Hypothalamus (tissue), 51 donors: Measurements from ENCODE around the gene EEF1E1.

Experiments used
- DNase-seq, 51 donors: peaks; one replicate each; lab custom pipeline; 2025; lab: John Stamatoyannopoulos, UW

EEF1E1 gene

GRCh38 chr6:8102122-8102958 lies at the start of gene EEF1E1:
EEF1E1 (minus strand) TSS chr6:8102548; CDS start chr6:8102521, 27 bp downstream.
- peak; percentile 44 to 98 (median 90) for DNase-seq

DNA sequence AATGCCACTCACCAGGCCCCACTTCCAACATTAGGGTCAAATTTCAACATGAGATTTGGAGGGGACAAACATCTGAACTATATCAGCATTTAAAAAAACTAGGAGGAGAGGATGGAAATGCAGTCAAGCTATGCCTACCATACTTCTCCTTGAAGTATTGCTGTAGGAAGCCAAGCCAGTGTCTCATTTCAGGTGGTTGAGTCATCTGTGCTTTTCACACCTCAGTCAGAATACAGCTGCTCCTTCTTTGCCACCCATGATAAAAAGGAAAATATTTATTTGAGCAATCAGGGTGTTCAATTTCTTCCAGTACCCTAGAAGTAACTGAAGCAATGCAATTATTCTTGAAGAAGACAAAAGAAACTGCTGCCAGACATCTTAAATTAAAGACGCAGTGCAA lies 47.0 kb upstream of the EEF1E1 start:
- DNase-seq = no peak

DNA sequence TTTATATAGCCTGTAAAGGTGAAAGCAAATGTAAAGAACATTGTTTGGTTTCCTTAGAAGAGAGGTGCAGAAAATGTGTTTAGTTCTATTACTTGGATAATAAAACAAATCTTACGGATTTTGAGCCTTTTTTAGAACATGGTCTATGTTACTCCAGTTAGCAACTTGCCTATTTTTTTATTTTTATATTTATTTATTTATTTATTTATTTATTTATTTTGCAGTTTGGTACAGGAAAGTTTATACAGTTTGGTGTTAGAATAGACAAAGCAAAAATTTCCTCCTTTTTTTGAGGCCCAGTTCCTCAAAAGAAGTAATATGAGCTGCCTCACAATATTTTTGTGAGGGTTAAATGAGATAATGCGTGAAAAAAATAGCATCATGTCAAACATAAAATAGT lies 41.6 kb upstream of the EEF1E1 start:
- no peak for DNase-seq

DNA sequence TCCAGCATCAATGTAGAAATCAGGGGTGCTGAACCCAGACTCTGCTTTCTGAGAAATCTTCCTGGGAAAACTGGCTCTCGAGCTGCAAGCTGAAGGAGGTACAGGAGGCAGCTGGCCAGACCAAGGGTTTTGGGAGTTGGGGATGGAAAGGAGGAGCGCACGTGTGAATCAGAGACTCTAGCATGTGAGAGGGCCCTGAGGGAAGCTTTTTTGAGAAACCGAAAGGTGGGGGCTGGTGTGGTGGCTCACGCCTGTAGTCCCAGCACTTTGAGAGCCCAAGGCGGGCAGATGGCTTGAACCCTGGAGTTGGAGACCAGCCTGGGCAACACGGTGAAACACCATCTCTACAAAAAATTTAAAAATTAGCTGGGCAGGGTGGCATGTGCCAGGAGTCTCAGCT lies 37.1 kb upstream of the EEF1E1 start:
- no peak for DNase-seq

DNA sequence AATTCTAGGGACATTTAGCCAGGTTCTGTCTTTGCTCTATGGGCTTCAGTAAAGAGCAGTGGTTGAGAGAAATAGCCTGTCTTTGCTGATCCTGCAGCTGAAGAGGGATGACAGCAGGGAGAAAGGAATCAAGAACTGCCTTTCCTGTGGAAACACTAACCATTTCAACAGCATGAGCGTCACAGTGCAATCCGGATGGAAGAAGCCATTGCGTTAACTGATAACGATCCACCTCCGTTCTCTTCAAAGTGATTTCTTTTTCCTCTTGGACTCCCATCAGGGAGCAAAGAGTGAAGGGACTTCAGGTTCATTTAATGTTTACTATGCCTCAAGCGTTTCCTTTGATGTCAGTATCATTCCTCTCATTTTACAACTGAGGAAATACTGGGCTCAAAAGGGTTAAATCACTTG lies 35.2 kb upstream of the EEF1E1 start:
- no peak for DNase-seq

DNA sequence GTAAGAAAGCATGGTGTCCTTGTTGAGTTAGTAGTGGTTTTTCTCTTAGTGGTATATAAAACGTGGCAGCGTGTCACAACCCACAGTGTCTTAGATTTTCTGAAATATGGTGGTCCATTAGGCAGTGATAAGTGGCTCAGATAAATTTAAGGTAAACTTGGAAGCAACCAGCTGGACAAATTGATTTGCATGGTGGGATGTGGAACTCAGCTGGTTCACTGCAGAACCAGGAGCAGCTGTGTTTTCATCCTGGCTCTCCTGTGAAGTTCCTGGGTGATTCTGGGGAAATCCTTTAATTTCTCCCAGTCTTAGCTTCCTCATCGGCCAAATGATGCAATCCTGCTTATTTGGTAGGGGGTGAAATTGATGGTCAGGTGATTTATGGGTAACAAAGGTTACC lies 32.9 kb upstream of the EEF1E1 start:
- no peak for DNase-seq

DNA sequence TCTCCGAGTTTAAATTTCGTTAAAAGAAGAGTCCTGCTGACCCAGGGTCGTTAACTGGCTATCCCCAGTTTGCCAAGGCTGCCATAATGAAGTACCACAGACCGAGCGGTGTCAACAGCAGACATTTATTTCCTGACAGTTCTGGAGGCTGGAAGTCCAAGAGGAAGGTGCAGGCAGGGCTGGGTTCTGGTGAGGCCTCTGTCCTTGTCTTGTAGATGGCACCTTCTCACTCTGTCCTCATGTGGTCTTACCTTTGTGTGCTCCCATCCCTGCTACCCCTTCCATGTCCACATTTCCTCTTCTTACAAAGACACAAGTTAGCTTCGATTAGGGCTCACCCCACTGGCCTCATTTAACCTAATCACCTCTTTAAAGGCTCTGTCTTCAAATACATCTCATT lies 29.8 kb upstream of the EEF1E1 start:
- DNase-seq = no peak

DNA sequence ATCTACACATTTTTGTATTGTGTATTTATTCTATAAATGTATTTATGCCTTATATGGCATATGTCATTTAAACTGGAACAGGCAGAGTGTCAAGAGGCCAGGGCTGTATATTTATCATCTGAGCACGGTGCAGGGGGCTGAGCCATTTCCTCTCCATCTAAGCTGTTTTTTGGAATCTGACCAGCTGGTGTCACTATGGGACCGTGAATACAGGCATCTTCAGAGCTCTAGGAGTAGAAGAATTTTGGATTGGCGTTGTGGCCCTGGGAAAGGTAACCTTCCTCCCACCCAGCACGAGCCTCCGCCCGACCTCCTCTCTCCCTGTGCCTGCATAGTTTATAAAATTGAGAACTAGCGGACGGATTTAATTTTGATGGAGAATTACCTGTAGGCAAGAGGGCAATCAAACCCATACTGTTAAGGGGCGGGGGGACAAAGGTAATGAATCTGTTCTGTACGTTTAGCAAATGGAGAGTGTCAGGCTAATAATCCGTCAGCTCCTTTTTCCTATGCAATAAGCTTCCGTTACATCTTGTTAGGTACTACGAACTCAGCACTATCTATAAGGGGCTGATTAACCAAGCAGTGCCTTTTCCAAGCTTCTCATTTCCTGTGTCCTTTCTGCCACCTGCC lies 29.0 kb upstream of the EEF1E1 start:
- peak in 26 of 51 donors; percentile 1 to 47 (median 19) for DNase-seq

GRCh38 chr6:8130399-8130798 lies 28.1 kb upstream of the EEF1E1 start:
- DNase-seq = no peak

DNA sequence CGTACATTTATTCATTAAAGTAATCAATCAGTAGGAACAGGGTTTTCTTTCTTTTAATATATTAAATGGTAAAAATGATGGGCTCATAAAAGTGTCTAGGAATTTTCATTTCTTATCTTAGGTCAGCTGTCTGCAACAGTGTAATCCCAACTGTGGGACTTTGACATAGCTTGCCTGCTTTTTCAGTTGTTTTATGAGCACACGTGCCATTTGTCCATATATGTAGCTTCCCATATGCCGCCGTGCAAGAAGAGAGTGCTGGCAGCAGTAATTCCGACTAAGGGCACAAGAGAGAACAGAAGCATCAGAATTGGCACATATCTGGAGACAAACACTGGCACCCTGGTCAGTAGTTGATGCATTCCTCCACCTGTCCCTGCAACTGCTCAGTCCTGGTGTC lies 20.9 kb upstream of the EEF1E1 start:
- no peak for DNase-seq

GRCh38 chr6:8114956-8115355 lies 12.6 kb upstream of the EEF1E1 start:
- no peak for DNase-seq

- DNase-seq = no peak
Observed at GRCh38 chr6:8113131-8113654, 10.8 kb upstream of the EEF1E1 start.

DNA sequence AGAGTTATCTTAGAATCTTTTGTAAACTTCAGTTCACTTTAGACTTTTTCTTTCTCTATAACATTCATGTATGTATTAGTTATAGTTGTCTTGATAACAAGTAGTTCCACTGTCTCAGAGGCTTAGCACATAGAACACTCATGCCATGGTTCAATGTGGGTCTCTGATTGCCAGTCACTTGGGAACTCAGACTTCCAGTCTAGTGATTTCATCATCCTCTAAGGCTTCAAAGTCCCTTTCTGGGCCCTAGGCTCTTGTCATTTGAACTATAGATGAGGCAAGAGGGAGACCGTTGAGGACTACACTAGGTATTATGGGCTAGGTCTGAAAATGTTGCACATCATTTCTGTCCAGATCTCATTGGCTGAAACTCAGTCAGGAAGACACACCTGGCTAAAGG lies 8.4 kb upstream of the EEF1E1 start:
- DNase-seq = no peak

GRCh38 chr6:8110117-8110721 lies 7.9 kb upstream of the EEF1E1 start:
- no peak for DNase-seq

GRCh38 chr6:8108759-8109539 lies 6.6 kb upstream of the EEF1E1 start:
- no peak for DNase-seq

DNA sequence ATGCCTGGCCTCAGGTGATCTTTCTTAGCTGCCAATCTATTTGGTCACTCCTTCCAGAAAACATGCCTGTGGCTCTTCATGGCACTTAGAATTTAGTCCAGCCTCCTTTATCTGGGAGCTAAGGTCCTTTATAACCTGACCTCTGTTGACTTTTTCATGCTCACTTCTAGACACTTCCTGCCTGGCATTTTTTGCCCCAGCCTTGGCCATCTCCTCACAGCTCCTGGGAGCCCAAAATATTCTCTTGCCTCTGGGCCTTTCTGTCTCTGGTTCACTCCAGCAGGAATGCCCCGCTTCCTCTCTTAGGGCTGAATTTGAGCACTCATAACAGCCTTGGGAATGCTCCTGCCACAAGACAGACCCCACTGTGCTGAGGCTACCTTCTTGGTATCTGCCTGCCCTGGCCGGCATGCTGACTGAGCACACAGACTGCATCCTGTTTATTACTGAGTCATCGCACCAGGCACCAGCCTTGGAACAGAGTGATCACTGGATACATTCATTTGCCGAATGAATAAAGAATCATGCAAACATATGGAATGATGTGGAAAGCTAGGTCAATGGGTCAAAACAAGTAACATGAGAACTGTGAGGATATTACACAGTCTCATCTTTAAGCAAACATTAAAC lies 5.8 kb upstream of the EEF1E1 start:
- DNase-seq = peak in 8 of 51 donors; percentile 2 to 13 (median 7)

GRCh38 chr6:8105791-8106190 lies 3.4 kb upstream of the EEF1E1 start:
- DNase-seq = no peak

- DNase-seq = no peak
Observed at GRCh38 chr6:8103726-8104125, 1.4 kb upstream of the EEF1E1 start.

GRCh38 chr6:8100159-8100854 lies 2.0 kb downstream of the EEF1E1 start:
- no peak for DNase-seq

DNA sequence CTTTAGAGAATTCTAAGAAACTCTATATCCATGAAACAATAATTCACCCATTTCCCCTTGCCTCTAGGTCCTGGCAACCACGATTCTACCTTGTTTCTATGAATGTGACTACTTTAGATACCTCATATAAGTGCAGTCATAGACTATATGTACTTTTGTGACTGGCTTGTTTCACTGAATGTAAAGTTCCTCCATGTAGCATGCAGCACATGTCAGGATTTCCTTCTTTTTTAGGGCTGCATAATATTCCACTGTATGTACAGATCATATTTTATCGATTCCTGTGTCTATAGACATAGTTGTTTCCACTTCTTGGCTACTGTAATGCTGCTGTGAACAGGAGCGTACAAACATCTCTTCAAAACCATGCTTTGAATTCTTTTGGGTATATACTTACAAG lies 11.7 kb downstream of the EEF1E1 start:
- no peak for DNase-seq
